Measurements from ENCODE around the gene MIER3.
A peak's percentile ranks its signal among the peaks of the same experiment; 100 is the strongest.

MIER3 gene

DNA sequence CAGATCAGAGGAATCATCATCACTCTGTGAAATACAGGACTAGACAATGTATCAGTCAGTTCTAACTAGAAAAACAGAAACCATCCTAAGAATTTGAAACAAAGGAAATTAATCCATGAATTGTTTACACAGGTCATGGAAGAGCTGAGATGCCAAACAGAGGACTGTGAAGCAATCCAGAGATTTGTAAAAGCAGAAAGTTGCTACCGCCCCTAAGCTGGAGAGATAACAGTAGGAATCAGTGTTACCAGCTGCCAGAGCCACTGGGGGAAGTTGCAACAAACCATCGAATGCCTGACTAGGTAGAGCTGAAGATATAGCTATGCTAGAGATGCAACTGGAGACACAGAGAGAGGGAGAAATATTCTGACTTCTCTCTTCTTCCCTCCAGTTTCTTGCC is 10.4 kb upstream of the MIER3 start:
- no peak overlapping the region for H3K4me3 ChIP-seq (ENCODE audit: low read depth, low read length)
- TF ChIP-seq, protein P1, sequence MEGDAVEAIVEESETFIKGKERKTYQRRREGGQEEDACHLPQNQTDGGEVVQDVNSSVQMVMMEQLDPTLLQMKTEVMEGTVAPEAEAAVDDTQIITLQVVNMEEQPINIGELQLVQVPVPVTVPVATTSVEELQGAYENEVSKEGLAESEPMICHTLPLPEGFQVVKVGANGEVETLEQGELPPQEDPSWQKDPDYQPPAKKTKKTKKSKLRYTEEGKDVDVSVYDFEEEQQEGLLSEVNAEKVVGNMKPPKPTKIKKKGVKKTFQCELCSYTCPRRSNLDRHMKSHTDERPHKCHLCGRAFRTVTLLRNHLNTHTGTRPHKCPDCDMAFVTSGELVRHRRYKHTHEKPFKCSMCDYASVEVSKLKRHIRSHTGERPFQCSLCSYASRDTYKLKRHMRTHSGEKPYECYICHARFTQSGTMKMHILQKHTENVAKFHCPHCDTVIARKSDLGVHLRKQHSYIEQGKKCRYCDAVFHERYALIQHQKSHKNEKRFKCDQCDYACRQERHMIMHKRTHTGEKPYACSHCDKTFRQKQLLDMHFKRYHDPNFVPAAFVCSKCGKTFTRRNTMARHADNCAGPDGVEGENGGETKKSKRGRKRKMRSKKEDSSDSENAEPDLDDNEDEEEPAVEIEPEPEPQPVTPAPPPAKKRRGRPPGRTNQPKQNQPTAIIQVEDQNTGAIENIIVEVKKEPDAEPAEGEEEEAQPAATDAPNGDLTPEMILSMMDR (IDR thresholded peaks at IDR 0.05; ENCODE audit: borderline replicate concordance, insufficient read depth, low read depth, low read length), result no peak

DNA sequence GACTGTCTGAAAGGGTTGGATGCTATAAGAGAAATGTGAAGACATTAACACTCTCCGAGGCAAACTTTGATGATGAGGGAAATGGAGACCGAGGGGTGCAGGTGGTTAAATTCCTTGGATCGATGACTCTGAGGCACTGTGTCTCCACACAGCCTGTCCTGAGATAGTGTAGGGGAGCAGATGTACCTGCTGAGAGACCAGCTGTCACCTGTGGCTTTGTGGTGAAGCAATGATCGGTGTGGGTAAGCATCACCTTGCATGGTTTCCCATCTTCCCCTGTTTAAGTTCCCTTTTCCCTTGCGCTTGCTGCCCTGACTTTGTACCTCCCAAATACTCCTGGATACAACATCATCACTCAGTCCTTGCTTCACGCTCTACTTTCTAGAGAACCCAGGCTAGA is 9.8 kb upstream of the MIER3 start:
- no peak overlapping the region for H3K4me3 ChIP-seq (ENCODE audit: low read depth, low read length)
- TF ChIP-seq, protein P1 (IDR thresholded peaks at IDR 0.05; ENCODE audit: borderline replicate concordance, insufficient read depth, low read depth, low read length), result no peak

DNA sequence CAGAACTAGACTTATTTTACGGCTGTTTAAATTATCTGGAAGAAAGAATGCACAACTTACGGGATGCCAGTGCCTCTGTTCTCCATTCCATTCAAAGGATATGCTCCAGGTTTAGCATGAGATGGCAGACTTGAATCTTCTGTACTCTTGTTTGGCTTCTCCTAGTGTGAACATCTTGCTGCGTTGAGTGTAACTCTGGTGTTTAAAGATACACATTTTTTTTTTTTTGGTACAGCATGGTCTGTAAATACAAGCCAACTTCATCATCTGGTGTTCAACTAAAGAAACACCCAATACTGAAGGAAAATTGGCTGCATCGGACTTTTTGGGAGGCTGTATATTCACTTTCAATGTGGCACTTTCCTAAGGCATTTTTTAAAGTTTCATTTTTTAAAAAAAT is 7.4 kb upstream of the MIER3 start:
- no peak overlapping the region for H3K4me3 ChIP-seq (ENCODE audit: low read depth, low read length)
- TF ChIP-seq, protein P1 (IDR thresholded peaks at IDR 0.05; ENCODE audit: borderline replicate concordance, insufficient read depth, low read depth, low read length), result no peak

DNA sequence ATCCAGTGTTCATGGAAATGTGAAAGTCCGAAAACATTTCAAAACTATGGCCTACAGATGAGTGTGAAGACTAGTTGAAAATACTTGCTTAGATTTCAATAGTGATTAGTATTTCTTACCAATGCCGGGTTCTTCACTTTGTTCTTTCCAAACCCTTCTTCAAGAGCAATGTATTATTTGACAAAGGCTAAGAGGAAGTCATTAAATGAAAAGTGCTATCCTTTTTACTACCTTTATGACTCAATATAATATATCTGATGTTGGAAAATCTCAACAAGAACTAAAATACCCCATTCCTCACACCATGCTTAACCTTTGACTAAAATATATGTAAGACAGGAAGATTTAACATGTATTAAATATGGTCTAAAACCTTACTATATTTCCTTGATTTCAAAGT is 6.7 kb upstream of the MIER3 start:
- TF ChIP-seq, protein P1 (IDR thresholded peaks at IDR 0.05; ENCODE audit: borderline replicate concordance, insufficient read depth, low read depth, low read length), result no peak
- H3K4me3 ChIP-seq (ENCODE audit: low read depth, low read length), result no peak overlapping the region

DNA sequence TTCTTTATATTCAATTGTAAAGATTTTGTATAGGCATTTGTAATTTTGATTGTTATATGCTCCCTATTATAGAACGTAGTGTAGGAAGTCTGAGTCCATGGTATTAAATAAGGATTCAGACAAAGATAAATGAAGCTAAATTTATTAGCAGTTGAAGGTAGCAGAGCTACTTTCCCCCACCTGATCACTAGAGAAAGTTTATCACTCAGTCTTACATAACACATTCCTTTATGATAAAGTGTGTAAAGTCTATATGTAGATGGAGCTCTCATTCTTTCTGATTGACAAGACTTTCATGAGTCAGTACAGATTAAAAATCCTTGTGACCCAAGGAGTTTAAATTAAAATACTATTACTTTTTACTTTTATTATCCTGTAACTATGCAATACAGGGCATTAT is 2.3 kb upstream of the MIER3 start:
- TF ChIP-seq, protein P1 (IDR thresholded peaks at IDR 0.05; ENCODE audit: borderline replicate concordance, insufficient read depth, low read depth, low read length), result no peak
- H3K4me3 ChIP-seq (ENCODE audit: low read depth, low read length), result no peak overlapping the region

DNA sequence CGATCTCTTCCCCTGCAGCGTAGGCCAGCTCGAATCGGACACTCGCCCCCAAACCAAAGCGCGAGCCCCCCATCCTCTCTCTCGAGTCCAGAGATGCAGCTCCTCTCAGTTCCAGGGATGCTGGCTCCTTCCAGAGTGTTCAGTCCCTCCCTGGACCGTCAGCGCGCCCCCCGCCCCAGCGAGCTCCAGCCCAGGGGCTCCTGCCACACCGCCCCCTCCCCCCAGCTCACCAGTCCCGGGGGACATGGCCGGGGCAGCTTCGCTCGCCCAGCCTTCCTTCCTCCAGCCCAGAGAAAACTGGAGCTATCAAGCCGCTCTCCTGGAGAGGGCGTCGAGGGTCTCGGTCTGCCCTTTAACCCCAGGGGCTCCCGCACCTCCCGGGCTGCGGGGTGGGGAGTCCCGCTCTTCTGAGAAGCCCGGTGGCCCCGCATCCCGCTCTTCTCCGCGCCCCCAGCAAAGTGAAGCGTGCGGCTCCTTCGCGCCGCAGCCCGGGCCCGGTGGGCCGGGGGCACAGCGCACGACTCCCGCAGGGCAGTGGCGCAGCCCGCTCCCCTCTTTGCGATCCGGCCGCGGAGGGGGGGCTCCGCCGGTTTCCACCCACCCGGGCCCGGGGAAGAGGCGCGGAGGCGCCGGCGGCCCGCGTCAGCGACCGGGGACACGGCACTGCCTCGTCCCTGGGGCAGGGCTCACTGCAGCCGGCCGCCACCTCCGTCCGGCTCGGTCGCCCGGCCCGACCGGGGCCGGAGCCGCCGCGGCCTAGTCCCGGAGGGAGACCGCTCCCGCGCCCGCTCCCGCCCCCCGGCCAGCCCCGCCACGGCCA is 587 bp downstream of the MIER3 start:
- TF ChIP-seq, protein P1 (IDR thresholded peaks at IDR 0.05; ENCODE audit: borderline replicate concordance, insufficient read depth, low read depth, low read length), result no peak
- H3K4me3 ChIP-seq (ENCODE audit: low read depth, low read length), result peak overlapping the region; percentile 87

DNA sequence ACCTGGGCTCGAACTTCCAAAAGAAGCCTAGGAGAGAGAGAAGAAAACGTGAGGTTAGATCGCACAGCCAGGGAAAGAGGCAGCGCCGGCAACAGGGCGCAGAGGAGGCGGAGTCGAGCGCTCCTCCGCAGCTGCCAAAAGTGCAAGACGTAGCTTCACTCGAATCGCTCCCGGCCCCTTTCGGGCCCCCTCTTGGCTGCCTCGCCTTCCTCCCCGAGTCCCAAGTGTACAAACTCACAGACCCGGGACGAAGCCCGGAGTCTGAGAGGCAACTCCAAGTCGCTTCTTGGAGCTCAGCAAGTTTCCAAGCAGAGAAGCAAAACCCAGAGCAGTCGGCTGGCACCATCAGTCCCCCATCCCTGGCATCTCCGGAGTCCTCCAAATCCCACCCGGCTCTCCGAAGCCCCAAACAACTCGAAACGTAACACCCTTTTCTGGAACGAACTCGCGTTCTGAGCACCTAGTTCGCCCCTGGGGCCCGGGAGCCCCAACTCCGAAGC is 1.2 kb downstream of the MIER3 start:
- peak overlapping the region; percentile 87 for H3K4me3 ChIP-seq (ENCODE audit: low read depth, low read length)
- TF ChIP-seq, protein P1 (IDR thresholded peaks at IDR 0.05; ENCODE audit: borderline replicate concordance, insufficient read depth, low read depth, low read length), result no peak

Data from GM12875 (cell line).